Right cardiac atrium (tissue), 5 donors: ENCODE results near the gene IL31. TPM values are rescaled to one million over a fixed set of nuclear protein-coding genes. Genes with fewer than 3 reads are reported as not detected.

Experiments
- ATAC-seq, 2 donors: fragments of 200-7000 bp; cut with Tn5 transposase; one replicate each; pipeline versions ENCODE4 v1.8.0 to v1.9.1; 2020; ENCODE audit warnings: moderate library complexity in 2 of 2, mild to moderate bottlenecking in 1 of 2
- DNase-seq, 3 donors: peaks; one replicate each; pipeline ENCODE4 v3.0.0-alpha.2; 2020
- H3K27ac ChIP-seq: one replicate; pipeline ENCODE4 v1.5.1; 2013; ENCODE audit warnings: mild to moderate bottlenecking, low read length, control low read depth, moderate library complexity
- H3K27me3 ChIP-seq: one replicate; pipeline ENCODE4 v1.6.1; 2013; ENCODE audit not compliant: control insufficient read depth, insufficient read depth
- H3K4me1 ChIP-seq: one replicate; pipeline ENCODE4 v1.6.1; 2013; ENCODE audit warnings: low read length; ENCODE audit not compliant: control insufficient read depth, insufficient read depth
- H3K4me3 ChIP-seq: one replicate; pipeline ENCODE4 v1.5.1; 2013; ENCODE audit warnings: low read length, control low read depth
- H3K9me3 ChIP-seq: one replicate; pipeline ENCODE4 v1.6.1; 2013; ENCODE audit warnings: low read length; ENCODE audit not compliant: control insufficient read depth
- WGBS: extraction: QIAGEN DNeasy Blood & Tissue Kit; methylation state at CpG from one replicate; pipeline ENCODE4 v1.1.7; 2013; 5-methylcytosine and 5-hydroxymethylcytosine counted together
- intact Hi-C, 4 donors: fragments of 100-400 bp; cut with DNase I; formaldehyde crosslinking; loops; one replicate each; pipeline versions ENCODE4 v1.11.0 to v1.14.0; 2022 to 2023
- long read RNA-seq, 4 donors: library from polyadenylated mRNA; unstranded; transcript quantifications; one replicate each; pipeline ENCODE4 v2.0.0, GENCODE V29; 2020 to 2021
- polyA plus RNA-seq: library from polyadenylated mRNA; stranded (reverse); fragments of 200-250 nt; gene quantifications from one replicate; pipeline ENCODE4 v1.2.3, GENCODE V29; 2013
- total RNA-seq, 4 donors: library from RNA; stranded (reverse); fragmentation: NEBNext Ultra II Directional; extraction: Animal tissue kit (Norgen Biotek cat#: 25700); gene quantifications; one replicate each; pipeline ENCODE4 v1.2.1, GENCODE V29; 2021
- donor health status: healthy with polysubstance abuse.
- donor health status: DM: no; HTN: yes; CAD: no.
- donor health status: DM: no; HTN: no; CAD: no.
- donor health status: DM: no; HTN: yes; CAD: no; lungs with severe emphysema.
- donor health status: DM: yes; HTN: yes; CAD: no.

Gene IL31
- total RNA-seq, result not detected
- not detected for polyA plus RNA-seq
- long read RNA-seq, donor 1, result 0 reads
- long read RNA-seq, donor 2, result 0 reads
- long read RNA-seq, donor 3, result 0 reads
- long read RNA-seq, donor 4, result 0 reads

DNA sequence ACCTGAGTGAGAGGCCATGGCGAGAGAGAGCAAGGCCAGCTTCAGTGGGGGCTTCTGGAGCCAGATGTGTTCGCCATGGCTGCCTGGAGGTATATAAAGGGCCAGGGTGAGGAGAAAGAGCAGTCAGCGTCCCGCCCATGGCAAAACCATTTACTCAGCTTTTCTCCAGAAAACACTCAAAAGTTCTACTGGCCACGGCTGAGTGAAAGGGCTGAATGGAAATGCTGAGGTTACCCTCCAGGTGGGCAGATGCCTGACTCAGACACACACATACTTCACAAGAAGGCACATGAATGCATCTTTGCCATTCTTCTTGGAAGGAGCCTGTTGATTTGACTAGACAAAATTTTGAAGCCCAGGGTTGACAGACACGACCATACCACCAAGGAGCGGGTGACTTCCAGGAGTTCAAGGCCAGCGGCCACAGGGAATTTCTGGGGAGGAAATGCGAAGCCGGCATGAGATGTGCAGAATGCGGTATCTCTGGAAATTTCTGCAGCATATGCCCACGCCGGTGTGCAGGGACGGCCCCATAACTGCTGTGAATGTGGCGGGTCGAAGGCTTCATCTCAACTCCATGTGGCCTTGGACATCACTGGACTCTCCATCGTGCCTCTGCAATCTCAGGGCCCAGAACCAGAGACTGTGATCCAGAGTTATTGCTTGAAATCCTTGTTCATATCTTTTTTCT is at the start of gene IL31:
TSS of gene IL31 (minus strand) at position 67 of the 691 bp plus-strand sequence. CDS start at position 18, 49 bp downstream.
- 92% methylated on average over 17 of the region's 17 CpGs for WGBS
- Histone ChIP-seq H3K27me3 (no peaks in the 10 kb centered on the region), H3K4me1 (no peaks in the 10 kb centered on the region), H3K27ac (no peak within 1 kb of the TSS), H3K9me3 (no peaks in the 10 kb centered on the region), H3K4me3 (no peak within 1 kb of the TSS)
- ATAC-seq, result no peak
- no peak for DNase-seq
- intact Hi-C loops, result no loop called here

DNA sequence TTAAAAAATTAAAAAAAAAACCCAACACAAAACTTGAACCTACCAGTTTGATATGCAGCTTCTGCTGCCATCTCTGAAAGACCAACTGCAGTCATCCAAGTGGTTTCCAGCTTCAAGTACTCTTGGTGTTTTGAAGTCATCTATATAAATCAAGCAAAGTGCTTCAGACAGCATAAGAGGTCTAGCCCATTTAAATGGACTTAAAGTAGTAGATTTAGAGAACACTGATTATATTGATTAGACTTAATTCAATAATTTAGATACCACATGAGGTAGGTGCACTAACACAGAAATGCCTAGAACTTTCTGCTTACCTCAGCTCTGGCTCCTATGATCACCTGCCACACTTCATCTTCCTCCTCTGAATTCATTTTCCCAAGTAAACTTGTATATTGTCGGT is 42.4 kb upstream of the IL31 start:
- DNase-seq (no peak), ATAC-seq (no peak)
- 94% methylated on average over 1 of the region's 1 CpG for WGBS
- no peaks in the 10 kb centered on the region for H3K4me1 ChIP-seq
- H3K27me3 ChIP-seq, result no peaks in the 10 kb centered on the region
- intact Hi-C loops, result no loop called here
- H3K27ac ChIP-seq, result no peak overlapping the region
- H3K4me3 ChIP-seq, result no peak overlapping the region
- no peaks in the 10 kb centered on the region for H3K9me3 ChIP-seq

DNA sequence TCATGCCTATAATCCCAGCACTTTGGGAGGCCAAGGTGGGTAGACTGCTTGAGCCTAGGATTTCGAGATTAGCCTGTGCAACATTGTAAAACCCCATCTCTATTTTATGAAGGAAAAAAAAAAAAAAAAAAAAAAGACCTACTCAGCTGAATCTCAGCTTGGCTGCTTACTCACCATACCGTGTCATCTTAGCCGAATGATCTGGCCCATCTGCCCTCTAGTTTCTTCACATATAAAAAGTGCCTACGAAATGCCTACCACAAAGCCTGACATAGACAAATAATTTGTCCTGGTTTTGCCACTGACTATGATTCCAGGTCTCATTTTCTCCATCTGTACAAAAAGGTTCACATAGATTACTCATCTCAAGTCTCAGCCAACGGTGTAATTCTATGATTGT is 41.8 kb upstream of the IL31 start:
- no peaks in the 10 kb centered on the region for H3K4me1 ChIP-seq
- ATAC-seq (no peak), DNase-seq (no peak)
- no peaks in the 10 kb centered on the region for H3K27me3 ChIP-seq
- no peak overlapping the region for H3K4me3 ChIP-seq
- intact Hi-C loops, result no loop called here
- H3K9me3 ChIP-seq, result no peaks in the 10 kb centered on the region
- H3K27ac ChIP-seq, result no peak overlapping the region
- 93% methylated on average over 5 of the region's 5 CpGs for WGBS

DNA sequence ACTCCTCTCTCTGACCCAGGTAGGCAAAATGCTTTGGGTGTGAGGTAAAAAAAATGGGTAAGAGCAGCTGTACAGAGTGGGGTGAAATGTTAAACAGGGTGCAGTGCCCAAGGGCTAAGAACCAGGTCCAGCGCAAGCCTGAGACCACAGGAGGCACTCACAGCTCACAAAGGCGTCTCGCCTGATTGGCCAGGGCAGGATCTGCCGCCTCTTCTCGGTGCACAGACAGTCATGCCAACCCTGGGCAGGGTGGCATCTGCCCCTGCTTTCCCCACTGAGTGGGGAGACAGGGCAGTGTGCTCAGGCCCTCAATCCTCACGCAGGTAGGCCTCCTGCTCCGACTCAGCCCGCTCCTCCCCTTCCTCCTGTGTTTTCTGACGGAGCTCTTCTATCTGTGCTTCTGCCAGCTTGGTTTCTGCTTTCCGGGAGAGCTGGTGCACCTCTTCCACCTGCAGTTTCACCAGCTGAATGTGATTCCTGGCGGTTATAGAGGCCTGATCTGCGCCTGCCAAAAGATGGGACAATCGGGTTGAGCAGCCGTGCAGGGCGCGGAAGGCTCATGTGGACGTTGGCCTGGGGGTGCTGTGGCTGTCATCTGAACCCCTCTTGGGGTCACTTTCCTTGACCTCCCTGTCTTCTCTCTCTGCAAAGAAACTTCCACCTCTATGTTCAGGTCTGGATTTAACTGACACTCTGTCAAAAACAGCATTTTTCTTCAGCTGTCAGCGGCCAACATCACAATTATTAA is 34.2 kb upstream of the IL31 start:
- H3K9me3 ChIP-seq, result no peaks in the 10 kb centered on the region
- ATAC-seq (no peak), DNase-seq (no peak)
- no peak overlapping the region for H3K4me3 ChIP-seq
- no peaks in the 10 kb centered on the region for H3K27me3 ChIP-seq
- 92% methylated on average over 18 of the region's 18 CpGs for WGBS
- no peak overlapping the region for H3K27ac ChIP-seq
- intact Hi-C loops, result no loop called here
- no peaks in the 10 kb centered on the region for H3K4me1 ChIP-seq

DNA sequence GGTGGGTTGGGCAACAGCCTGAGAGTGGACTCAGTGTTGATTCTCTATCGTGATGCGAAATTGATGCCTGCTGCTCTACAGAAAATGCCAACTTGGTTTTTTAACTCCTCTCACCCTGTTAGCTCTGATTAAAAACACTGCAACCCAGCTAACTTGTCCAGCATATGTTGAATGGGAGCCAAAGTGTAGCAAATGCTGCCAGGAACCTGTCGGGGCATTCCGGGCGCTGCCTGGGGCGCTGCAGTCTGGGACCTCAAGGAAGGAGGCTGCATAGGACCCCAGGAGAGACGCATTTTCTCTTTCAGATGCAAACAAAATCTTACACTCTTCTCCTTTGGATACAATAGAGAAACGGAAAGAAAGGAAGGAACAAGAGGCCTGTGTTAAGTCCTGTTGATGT is 33.4 kb upstream of the IL31 start:
- Histone ChIP-seq H3K4me3 (no peak overlapping the region), H3K9me3 (no peaks in the 10 kb centered on the region), H3K27ac (no peak overlapping the region), H3K4me1 (no peaks in the 10 kb centered on the region), H3K27me3 (no peaks in the 10 kb centered on the region)
- no peak for ATAC-seq
- intact Hi-C loops, result no loop called here
- DNase-seq, result no peak
- 80% methylated on average over 8 of the region's 8 CpGs for WGBS

DNA sequence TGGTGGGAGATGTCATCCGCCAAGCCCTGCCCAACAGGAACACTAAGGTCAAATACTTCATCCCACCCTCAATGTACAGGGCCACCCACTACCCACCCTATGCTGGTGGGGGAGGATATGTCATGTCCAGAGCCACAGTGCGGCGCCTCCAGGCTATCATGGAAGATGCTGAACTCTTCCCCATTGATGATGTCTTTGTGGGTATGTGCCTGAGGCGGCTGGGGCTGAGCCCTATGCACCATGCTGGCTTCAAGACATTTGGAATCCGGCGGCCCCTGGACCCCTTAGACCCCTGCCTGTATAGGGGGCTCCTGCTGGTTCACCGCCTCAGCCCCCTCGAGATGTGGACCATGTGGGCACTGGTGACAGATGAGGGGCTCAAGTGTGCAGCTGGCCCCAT is 33.0 kb upstream of the IL31 start:
- ATAC-seq (peak; percentile 4 to 9), DNase-seq (no peak)
- no peaks in the 10 kb centered on the region for H3K9me3 ChIP-seq
- no peak overlapping the region for H3K4me3 ChIP-seq
- intact Hi-C loops, result no loop called here
- no peak overlapping the region for H3K27ac ChIP-seq
- no peaks in the 10 kb centered on the region for H3K27me3 ChIP-seq
- H3K4me1 ChIP-seq, result no peaks in the 10 kb centered on the region
- 83% methylated on average over 8 of the region's 8 CpGs for WGBS

DNA sequence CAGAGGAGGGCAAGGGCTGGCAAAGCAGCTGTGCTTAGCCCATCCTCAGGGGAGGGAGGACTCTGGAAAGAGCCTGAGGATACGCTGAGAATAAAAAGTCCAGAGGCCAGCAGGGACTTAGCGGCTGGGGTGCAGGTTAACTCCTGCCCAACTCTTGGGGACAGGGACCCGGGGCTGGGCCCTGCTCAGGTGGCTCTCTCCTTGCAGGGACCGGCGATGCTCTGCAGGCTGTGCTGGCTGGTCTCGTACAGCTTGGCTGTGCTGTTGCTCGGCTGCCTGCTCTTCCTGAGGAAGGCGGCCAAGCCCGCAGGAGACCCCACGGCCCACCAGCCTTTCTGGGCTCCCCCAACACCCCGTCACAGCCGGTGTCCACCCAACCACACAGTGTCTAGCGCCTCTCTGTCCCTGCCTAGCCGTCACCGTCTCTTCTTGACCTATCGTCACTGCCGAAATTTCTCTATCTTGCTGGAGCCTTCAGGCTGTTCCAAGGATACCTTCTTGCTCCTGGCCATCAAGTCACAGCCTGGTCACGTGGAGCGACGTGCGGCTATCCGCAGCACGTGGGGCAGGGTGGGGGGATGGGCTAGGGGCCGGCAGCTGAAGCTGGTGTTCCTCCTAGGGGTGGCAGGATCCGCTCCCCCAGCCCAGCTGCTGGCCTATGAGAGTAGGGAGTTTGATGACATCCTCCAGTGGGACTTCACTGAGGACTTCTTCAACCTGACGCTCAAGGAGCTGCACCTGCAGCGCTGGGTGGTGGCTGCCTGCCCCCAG is 32.3 kb upstream of the IL31 start:
- H3K27me3 ChIP-seq, result no peaks in the 10 kb centered on the region
- no peak overlapping the region for H3K27ac ChIP-seq
- no peaks in the 10 kb centered on the region for H3K9me3 ChIP-seq
- H3K4me1 ChIP-seq, result no peaks in the 10 kb centered on the region
- intact Hi-C loops, result no loop called here
- DNase-seq (no peak), ATAC-seq (peak; percentile 8 to 19)
- H3K4me3 ChIP-seq, result no peak overlapping the region
- 59% methylated on average over 27 of the region's 27 CpGs for WGBS

DNA sequence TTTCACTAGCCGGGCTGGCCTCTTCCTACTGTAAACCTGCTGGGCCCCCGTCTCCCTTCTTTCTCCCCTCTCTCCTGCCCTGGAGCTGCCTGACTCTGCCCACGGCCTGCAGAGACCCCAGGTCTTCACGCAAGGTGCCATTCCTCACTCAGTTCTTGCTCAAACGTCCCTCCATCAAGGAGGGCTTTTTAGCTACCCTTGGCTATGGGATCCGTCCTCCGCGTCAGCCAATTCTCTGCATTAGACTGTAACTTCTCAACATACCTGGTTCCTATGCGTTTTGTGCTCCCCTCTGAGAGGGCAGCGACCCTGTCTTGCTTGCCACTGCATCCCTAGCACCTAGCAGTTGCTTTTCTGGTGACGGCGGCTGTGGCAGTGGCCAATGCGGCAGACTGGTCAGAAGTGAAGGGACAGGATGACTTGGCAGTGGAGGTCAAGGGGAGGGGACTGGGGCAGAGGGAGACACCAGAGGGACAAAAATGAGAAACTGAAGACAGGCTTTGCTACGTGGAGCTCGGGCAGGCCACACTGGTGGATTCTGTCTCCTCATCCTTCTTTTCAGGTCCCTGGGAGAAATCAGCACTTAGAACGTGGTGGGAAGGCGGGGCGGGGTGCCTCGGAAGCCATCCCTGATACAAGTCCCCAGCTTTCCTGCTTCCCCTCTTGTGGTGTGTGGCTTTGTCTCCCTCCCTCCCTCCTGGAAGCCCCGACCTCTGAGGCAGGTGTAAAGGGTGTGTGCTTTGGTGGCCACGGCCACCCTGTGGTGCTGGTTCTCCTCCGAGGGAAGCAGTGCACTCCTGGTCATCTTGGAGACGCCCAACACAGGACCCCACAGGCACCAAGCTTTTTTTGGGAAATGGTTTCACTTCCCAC is 31.3 kb upstream of the IL31 start:
- no peaks in the 10 kb centered on the region for H3K4me1 ChIP-seq
- H3K9me3 ChIP-seq, result no peaks in the 10 kb centered on the region
- ATAC-seq (no peak), DNase-seq (no peak)
- H3K27ac ChIP-seq, result no peak overlapping the region
- intact Hi-C loops, result no loop called here
- no peak overlapping the region for H3K4me3 ChIP-seq
- 49% methylated on average over 23 of the region's 23 CpGs for WGBS
- no peaks in the 10 kb centered on the region for H3K27me3 ChIP-seq

DNA sequence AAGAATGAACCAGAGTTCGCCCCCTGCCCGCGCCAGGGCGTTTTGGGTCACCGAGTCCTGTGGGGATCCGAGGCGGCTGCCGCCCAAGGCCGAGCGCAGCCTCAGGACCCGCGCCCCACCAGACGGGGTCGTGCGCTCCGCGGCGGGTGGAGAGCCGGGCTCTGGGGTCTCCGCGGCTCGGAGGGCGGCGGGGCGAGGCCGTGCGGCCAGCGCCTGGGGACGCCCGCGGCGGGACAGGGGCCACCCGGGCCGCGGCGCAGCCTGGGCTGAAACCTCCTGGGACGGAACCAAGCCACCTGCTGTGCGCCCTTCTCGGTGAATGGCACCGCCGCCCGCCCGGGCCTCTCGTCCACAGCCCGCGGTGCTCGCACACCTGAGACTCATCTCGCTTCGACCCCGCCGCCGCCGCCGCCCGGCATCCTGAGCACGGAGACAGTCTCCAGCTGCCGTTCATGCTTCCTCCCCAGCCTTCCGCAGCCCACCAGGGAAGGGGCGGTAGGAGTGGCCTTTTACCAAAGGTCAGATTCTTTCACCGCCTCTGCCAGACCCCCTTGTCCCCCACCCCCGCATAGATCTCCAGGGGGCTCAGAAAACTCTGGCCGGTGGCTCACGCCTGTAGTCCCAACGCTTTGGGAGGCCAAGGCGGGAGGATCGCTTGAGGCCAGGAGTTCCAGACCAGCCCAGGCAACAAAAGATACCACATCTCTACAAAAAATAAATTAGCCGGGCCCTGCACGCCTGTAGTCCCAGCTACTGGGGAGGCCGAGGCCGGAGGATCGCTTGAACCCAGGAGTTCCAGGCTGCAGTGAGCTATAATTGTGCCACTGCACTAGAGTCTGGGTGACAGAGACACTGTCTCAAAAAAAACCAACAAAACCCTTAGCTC is 30.4 kb upstream of the IL31 start:
- ATAC-seq (no peak), DNase-seq (no peak)
- no peak overlapping the region for H3K27ac ChIP-seq
- WGBS, result 11% methylated on average over 71 of the region's 71 CpGs
- H3K4me1 ChIP-seq, result no peaks in the 10 kb centered on the region
- H3K27me3 ChIP-seq, result no peaks in the 10 kb centered on the region
- intact Hi-C loops, result no loop called here
- peak overlapping the region; percentile 63 for H3K4me3 ChIP-seq
- H3K9me3 ChIP-seq, result no peaks in the 10 kb centered on the region
